Uterus (tissue), 2 donors: ENCODE data around the gene LMO7.

Source experiments
- CTCF ChIP-seq, 4 experiments: fragments of 200-600 bp in 2 of 4; fragments of 450-650 bp in 2 of 4; sonication (generic) in 2 of 4; IDR thresholded peaks; one replicate each; pipeline ENCODE4 v1.5.1; 2016 to 2019; ENCODE audit warnings: antibody characterized with exemption in 4 of 4, mild to moderate bottlenecking in 2 of 4, moderate library complexity in 1 of 4
- POLR2A ChIP-seq, 2 donors: fragments of 450-650 bp; IDR thresholded peaks; one replicate each; pipeline ENCODE4 v1.6.1; 2016; ENCODE audit warnings: antibody characterized with exemption in 2 of 2, mild to moderate bottlenecking in 1 of 2, moderate library complexity in 1 of 2

DNA sequence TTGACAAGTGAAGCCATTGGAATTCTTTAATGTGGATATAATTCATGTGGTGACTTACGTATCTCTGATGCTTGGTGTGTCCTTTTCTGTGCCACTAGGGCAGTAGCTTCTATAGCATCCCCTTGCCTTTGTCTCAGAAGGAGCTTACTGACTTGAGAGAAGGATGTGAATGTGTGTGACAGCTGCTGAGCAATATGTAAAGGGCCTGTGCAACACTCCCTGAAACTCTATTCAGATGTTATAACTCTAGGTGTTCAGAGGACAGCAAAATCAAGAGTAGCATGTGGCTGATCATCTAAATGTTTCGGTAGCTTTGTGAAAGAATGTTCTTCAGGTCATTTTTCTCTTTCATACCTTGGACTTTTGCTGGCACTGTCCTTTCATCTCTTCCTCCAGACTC, 189.5 kb downstream of the LMO7 start:
- no peak for TF ChIP-seq CTCF (IDR thresholded peaks at IDR 0.05)
- no peak for TF ChIP-seq POLR2A (IDR thresholded peaks at IDR 0.05)
